Keratinocyte (primary cell): Measurements from ENCODE around the gene DCST1. TPM values are rescaled to one million over a fixed set of nuclear protein-coding genes. Genes with fewer than 3 reads are reported as not detected.

Experiments
- DNase-seq: peaks from one replicate; pipeline ENCODE4 v3.0.0-alpha.2; 2011; ENCODE audit warnings: low read depth, missing footprints, low spot score
- FAIRE-seq: peaks from 2 replicates; lab custom pipeline; 2011; peaks lifted over from hg19 to GRCh38; lab: Jason Lieb, UNC
- H2AFZ ChIP-seq: 2 replicates; pipeline ENCODE4 v1.6.0; 2012; ENCODE audit warnings: low read length, control low read depth, inconsistent platforms; ENCODE audit not compliant: control insufficient read depth
- H3K27ac ChIP-seq: 2 replicates; pipeline ENCODE4 v1.5.1; 2011; ENCODE audit warnings: low read length; ENCODE audit not compliant: control insufficient read depth, insufficient read depth
- H3K27me3 ChIP-seq: 3 replicates; pipeline ENCODE4 v1.6.0; 2011; ENCODE audit warnings: low read length; ENCODE audit not compliant: control insufficient read depth, insufficient read depth; ENCODE audit errors: extremely low read depth
- H3K36me3 ChIP-seq, 2 experiments: 2 replicates in 1 of 2; 3 replicates in 1 of 2; pipeline ENCODE4 v1.5.1; 2011; ENCODE audit warnings: low read length in 2 of 2, mild to moderate bottlenecking in 1 of 2; ENCODE audit not compliant: control insufficient read depth in 2 of 2, insufficient read depth in 2 of 2; ENCODE audit errors: extremely low read depth in 1 of 2
- H3K4me1 ChIP-seq: 3 replicates; pipeline ENCODE4 v1.5.1; 2011; ENCODE audit warnings: low read length; ENCODE audit not compliant: control insufficient read depth, insufficient read depth; ENCODE audit errors: extremely low read depth
- H3K4me2 ChIP-seq: 3 replicates; pipeline ENCODE4 v1.6.0; 2011; ENCODE audit warnings: low read depth, low read length; ENCODE audit not compliant: control insufficient read depth, insufficient read depth; ENCODE audit errors: extremely low read depth
- H3K4me3 ChIP-seq, 3 experiments: fragments of 200-600 bp in 1 of 3; sonication (generic) in 1 of 3; 2 replicates in 2 of 3; 3 replicates in 1 of 3; pipeline ENCODE4 v1.5.1; 2011 to 2016; ENCODE audit warnings: low read length in 3 of 3, mild to moderate bottlenecking in 3 of 3, control low read depth in 2 of 3, inconsistent platforms in 1 of 3, low read depth in 1 of 3, mixed read lengths in 1 of 3, mixed run types in 1 of 3, moderate library complexity in 1 of 3; ENCODE audit not compliant: control insufficient read depth in 2 of 3, insufficient read depth in 2 of 3; ENCODE audit errors: extremely low read depth in 1 of 3
- H3K79me2 ChIP-seq: 2 replicates; pipeline ENCODE4 v1.6.0; 2012; ENCODE audit warnings: low read length; ENCODE audit not compliant: control insufficient read depth, insufficient read depth
- H3K9ac ChIP-seq: 3 replicates; pipeline ENCODE4 v1.6.0; 2011; ENCODE audit warnings: low read length; ENCODE audit not compliant: control insufficient read depth, insufficient read depth; ENCODE audit errors: extremely low read depth
- H3K9me1 ChIP-seq: 3 replicates; pipeline ENCODE4 v1.6.0; 2011; ENCODE audit warnings: low read length; ENCODE audit not compliant: control insufficient read depth, insufficient read depth; ENCODE audit errors: extremely low read depth
- H3K9me3 ChIP-seq: 2 replicates; pipeline ENCODE4 v1.5.1; 2012; ENCODE audit warnings: low read depth, low read length; ENCODE audit not compliant: control insufficient read depth
- H4K20me1 ChIP-seq: 3 replicates; pipeline ENCODE4 v1.6.0; 2011; ENCODE audit warnings: low read length; ENCODE audit not compliant: control insufficient read depth, insufficient read depth; ENCODE audit errors: extremely low read depth
- EZH2 ChIP-seq: IDR thresholded peaks from one replicate; pipeline ENCODE4 v1.6.1; 2012; ENCODE audit warnings: inconsistent platforms, mild to moderate bottlenecking, low read length, moderate library complexity
- dilution Hi-C: fragments of 300-500 bp; cut with MboI; formaldehyde crosslinking; loops from one replicate; pipeline ENCODE4 v1.7.0; 2020; ENCODE audit warnings: low sequenced_read_pairs; ENCODE audit not compliant: extremely low pct_ligation_motif_present
- polyA plus RNA-seq, 5 experiments: library from polyadenylated mRNA; depleted of rRNA in 3 of 5; stranded (reverse) in 3 of 5; stranded (forward) in 1 of 5; unstranded in 1 of 5; fragments of >200 nt; gene quantifications; 1 replicate in 1 of 5; 2 replicates in 3 of 5; 3 replicates in 1 of 5; pipeline versions ENCODE4 v1.2.1 to v1.2.3, GENCODE V29; 2011 to 2012; ENCODE audit warnings: missing spikeins in 2 of 5, low read depth in 1 of 5, low replicate concordance in 1 of 5
- TF ChIP-seq, protein P1 (sequence below), 3 experiments: IDR thresholded peaks in 1 of 3; conservative IDR thresholded peaks in 1 of 3; optimal IDR thresholded peaks in 1 of 3; 2 replicates in 2 of 3; 3 replicates in 1 of 3; pipeline versions ENCODE3 to v1.5.1; 2011; ENCODE audit warnings: low read length in 3 of 3, mild to moderate bottlenecking in 3 of 3, moderate library complexity in 2 of 3, control low read depth in 1 of 3, inconsistent platforms in 1 of 3; ENCODE audit not compliant: insufficient read depth in 2 of 3; ENCODE audit errors: extremely low read depth in 1 of 3

DCST1 gene
- polyA plus RNA-seq, 1 donor (not counting 4 experiments of a cell fraction or from before 2014, with no cell fraction given): not detected

DNA sequence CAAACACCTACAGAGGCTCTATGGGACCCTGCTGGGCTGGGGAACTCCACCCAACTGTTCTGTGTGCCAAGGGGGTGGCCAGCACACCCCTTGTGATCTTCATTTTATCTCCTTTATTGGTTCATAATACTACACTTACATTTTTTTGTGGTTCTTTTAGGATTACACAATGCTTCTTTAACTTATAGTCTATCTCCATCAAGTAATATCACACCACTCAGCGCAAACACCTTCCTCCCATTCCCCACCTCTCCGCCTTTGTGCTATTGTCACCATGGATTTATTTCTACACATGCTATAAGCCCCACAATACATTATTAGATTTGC lies 61.0 kb downstream of the DCST1 start:
- Histone ChIP-seq H3K9me1 (no peaks in the 10 kb centered on the region), H3K9me3 (no peaks in the 10 kb centered on the region), H3K4me2 (no peak overlapping the region), H3K4me3 (no peak overlapping the region), H3K79me2 (no peaks in the 10 kb centered on the region), H3K27me3 (peaks cover 3% of the 10 kb centered on the region), H2AFZ (no peak overlapping the region), H3K9ac (no peak overlapping the region), H3K4me1 (peaks cover 9% of the 10 kb centered on the region), H3K27ac (no peak overlapping the region), H3K36me3 (no peaks in the 10 kb centered on the region), H4K20me1 (no peaks in the 10 kb centered on the region)
- DNase-seq (no peak), FAIRE-seq (no peak)
- no peak for TF ChIP-seq EZH2
- TF ChIP-seq, protein P1, sequence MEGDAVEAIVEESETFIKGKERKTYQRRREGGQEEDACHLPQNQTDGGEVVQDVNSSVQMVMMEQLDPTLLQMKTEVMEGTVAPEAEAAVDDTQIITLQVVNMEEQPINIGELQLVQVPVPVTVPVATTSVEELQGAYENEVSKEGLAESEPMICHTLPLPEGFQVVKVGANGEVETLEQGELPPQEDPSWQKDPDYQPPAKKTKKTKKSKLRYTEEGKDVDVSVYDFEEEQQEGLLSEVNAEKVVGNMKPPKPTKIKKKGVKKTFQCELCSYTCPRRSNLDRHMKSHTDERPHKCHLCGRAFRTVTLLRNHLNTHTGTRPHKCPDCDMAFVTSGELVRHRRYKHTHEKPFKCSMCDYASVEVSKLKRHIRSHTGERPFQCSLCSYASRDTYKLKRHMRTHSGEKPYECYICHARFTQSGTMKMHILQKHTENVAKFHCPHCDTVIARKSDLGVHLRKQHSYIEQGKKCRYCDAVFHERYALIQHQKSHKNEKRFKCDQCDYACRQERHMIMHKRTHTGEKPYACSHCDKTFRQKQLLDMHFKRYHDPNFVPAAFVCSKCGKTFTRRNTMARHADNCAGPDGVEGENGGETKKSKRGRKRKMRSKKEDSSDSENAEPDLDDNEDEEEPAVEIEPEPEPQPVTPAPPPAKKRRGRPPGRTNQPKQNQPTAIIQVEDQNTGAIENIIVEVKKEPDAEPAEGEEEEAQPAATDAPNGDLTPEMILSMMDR (optimal IDR thresholded peaks at IDR 0.05 in 1 of 3, IDR thresholded peaks at IDR 0.05 in 1 of 3, conservative IDR thresholded peaks at IDR 0.05 in 1 of 3; ENCODE audit: extremely low read depth in 1 of 3, insufficient read depth in 2 of 3, low read length in 3 of 3): no peak
- dilution Hi-C loops: no loop called here

DNA sequence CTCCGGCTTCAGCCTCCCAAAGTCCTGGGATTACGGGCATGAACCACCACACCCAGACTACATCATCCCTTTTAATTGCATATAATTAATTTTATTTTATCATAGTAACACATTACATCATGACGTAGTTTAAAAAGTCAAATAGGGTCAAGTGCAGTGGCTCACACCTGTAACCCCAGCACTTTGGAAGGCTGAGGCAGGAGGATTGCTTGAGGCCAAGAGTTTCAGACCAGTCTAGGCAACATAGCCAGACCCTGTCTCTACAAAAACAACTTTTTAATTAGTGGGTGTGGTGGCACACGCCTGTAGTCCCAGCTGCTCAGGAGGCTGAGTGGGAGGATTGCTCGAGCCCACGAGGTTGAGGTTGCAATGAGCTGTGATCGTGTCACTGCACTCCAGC lies 65.7 kb downstream of the DCST1 start:
- TF ChIP-seq, protein P1 (optimal IDR thresholded peaks at IDR 0.05 in 1 of 3, IDR thresholded peaks at IDR 0.05 in 1 of 3, conservative IDR thresholded peaks at IDR 0.05 in 1 of 3; ENCODE audit: extremely low read depth in 1 of 3, insufficient read depth in 2 of 3, low read length in 3 of 3): no peak
- no peak for TF ChIP-seq EZH2
- Histone ChIP-seq H3K9me1 (no peaks in the 10 kb centered on the region), H3K27ac (no peak overlapping the region), H3K27me3 (no peaks in the 10 kb centered on the region), H3K9ac (no peak overlapping the region), H3K36me3 (no peaks in the 10 kb centered on the region), H3K4me2 (no peak overlapping the region), H2AFZ (no peak overlapping the region), H3K4me1 (peaks cover 1% of the 10 kb centered on the region), H3K9me3 (no peaks in the 10 kb centered on the region), H3K4me3 (no peak overlapping the region), H3K79me2 (no peaks in the 10 kb centered on the region), H4K20me1 (no peaks in the 10 kb centered on the region)
- DNase-seq (no peak), FAIRE-seq (no peak)
- dilution Hi-C loops: no loop called here

Other genes starting within 250 kb of the DCST1 start
- 0.03 to 0.05 TPM (median 0.03 TPM) in 3 replicates for gene KCNN3, start 163.5 kb upstream of the DCST1 start, polyA plus RNA-seq
- gene PMVK, start 97.1 kb upstream of the DCST1 start, polyA plus RNA-seq: 25.1 to 28.5 TPM (median 27.4 TPM) in 3 replicates
- gene PBXIP1, start 77.7 kb upstream of the DCST1 start, polyA plus RNA-seq: 15.1 to 29.9 TPM (median 15.6 TPM) in 3 replicates
- 15.1 to 22.3 TPM (median 15.9 TPM) in 3 replicates for gene PYGO2, start 72.0 kb upstream of the DCST1 start, polyA plus RNA-seq
- 245 to 385 TPM (median 272 TPM) in 3 replicates for gene SHC1, start 63.1 kb upstream of the DCST1 start, polyA plus RNA-seq
- 133 to 300 TPM (median 217 TPM) in 3 replicates for gene CKS1B, start 59.1 kb upstream of the DCST1 start, polyA plus RNA-seq
- 44.7 to 101 TPM (median 51.4 TPM) in 3 replicates for gene FLAD1, start 50.5 kb upstream of the DCST1 start, polyA plus RNA-seq
- not detected in 3 replicates for gene LENEP, start 40.2 kb upstream of the DCST1 start, polyA plus RNA-seq
- gene ZBTB7B, start 31.0 kb upstream of the DCST1 start, polyA plus RNA-seq: 15.3 to 51.8 TPM (median 20.9 TPM) in 3 replicates
- 0.11 to 0.46 TPM (median 0.14 TPM) in 3 replicates for gene DCST2, start within 50 bp of the DCST1 start, polyA plus RNA-seq
- gene ADAM15, start 17.5 kb downstream of the DCST1 start, polyA plus RNA-seq: 130 to 280 TPM (median 131 TPM) in 3 replicates
- gene EFNA4, start 29.9 kb downstream of the DCST1 start, polyA plus RNA-seq: 7.6 to 11.0 TPM (median 9.9 TPM) in 3 replicates
- 3.3 to 9.0 TPM (median 4.4 TPM) in 3 replicates for gene EFNA3, start 45.0 kb downstream of the DCST1 start, polyA plus RNA-seq
- 33.2 to 116 TPM (median 77.5 TPM) in 3 replicates for gene EFNA1, start 94.1 kb downstream of the DCST1 start, polyA plus RNA-seq
- 54.5 to 72.2 TPM (median 55.6 TPM) in 3 replicates for gene SLC50A1, start 102.0 kb downstream of the DCST1 start, polyA plus RNA-seq
- 29.3 to 54.9 TPM (median 32.3 TPM) in 3 replicates for gene DPM3, start 106.7 kb downstream of the DCST1 start, polyA plus RNA-seq
- 99.1 to 183 TPM (median 127 TPM) in 3 replicates for gene KRTCAP2, start 139.5 kb downstream of the DCST1 start, polyA plus RNA-seq
- 1.6 to 4.5 TPM (median 1.7 TPM) in 3 replicates for gene TRIM46, start 140.0 kb downstream of the DCST1 start, polyA plus RNA-seq
- 14.4 to 36.0 TPM (median 16.2 TPM) in 3 replicates for gene THBS3, start 174.1 kb downstream of the DCST1 start, polyA plus RNA-seq
- 43.4 to 69.9 TPM (median 59.5 TPM) in 3 replicates for gene MTX1, start 174.9 kb downstream of the DCST1 start, polyA plus RNA-seq
- 8.8 to 12.6 TPM (median 9.2 TPM) in 3 replicates for gene ENTREP3, start 221.7 kb downstream of the DCST1 start, polyA plus RNA-seq
- 72.1 to 97.0 TPM (median 91.3 TPM) in 3 replicates for gene SCAMP3, start 228.5 kb downstream of the DCST1 start, polyA plus RNA-seq
- gene CLK2, start 239.7 kb downstream of the DCST1 start, polyA plus RNA-seq: 42.1 to 45.3 TPM (median 43.1 TPM) in 3 replicates
- 2.9 to 4.8 TPM (median 3.0 TPM) in 3 replicates for gene HCN3, start 243.6 kb downstream of the DCST1 start, polyA plus RNA-seq